Renal pelvis (tissue), 4 donors: ENCODE results near the gene MRPL50. TPM values are rescaled to one million over a fixed set of nuclear protein-coding genes. Genes with fewer than 3 reads are reported as not detected.
"Not testable (repeated sequence)": the region's sequence is repeated elsewhere in the genome, so short reads cannot be mapped to it uniquely, and the experiment has no call there.

ENCODE experiments used
- DNase-seq: peaks from one replicate; pipeline ENCODE4 v3.0.0-alpha.2; 2013
- polyA plus RNA-seq, 3 donors: library from polyadenylated mRNA; unstranded; fragments of 120-200 nt; gene quantifications; one replicate each; pipeline ENCODE4 v1.2.1, GENCODE V29; 2013; ENCODE audit not compliant: insufficient read length in 3 of 3

Gene MRPL50
- polyA plus RNA-seq, 3 donors: 21.7 to 24.4 (median 23.7) TPM

GRCh38 chr9:101427358-101427757 lies 28.9 kb upstream of the MRPL50 start:
- no peak for DNase-seq

GRCh38 chr9:101421653-101422065 lies 23.2 kb upstream of the MRPL50 start:
- DNase-seq: no peak

GRCh38 chr9:101419863-101420262 lies 21.4 kb upstream of the MRPL50 start:
- no peak for DNase-seq

GRCh38 chr9:101418518-101419430 lies 20.4 kb upstream of the MRPL50 start:
- DNase-seq: no peak

- no peak for DNase-seq
These were observed 19.6 kb upstream of the MRPL50 start for GRCh38 chr9:101417977-101418376.

GRCh38 chr9:101417389-101417788 lies 19.0 kb upstream of the MRPL50 start:
- DNase-seq: no peak

GRCh38 chr9:101415578-101415977 lies 17.2 kb upstream of the MRPL50 start:
- DNase-seq: no peak

GRCh38 chr9:101414839-101415238 lies 16.4 kb upstream of the MRPL50 start:
- no peak for DNase-seq

GRCh38 chr9:101409079-101409477 lies 10.7 kb upstream of the MRPL50 start:
- no peak for DNase-seq

GRCh38 chr9:101408374-101409078 lies 10.1 kb upstream of the MRPL50 start:
- DNase-seq: no peak

GRCh38 chr9:101403516-101404285 lies 5.3 kb upstream of the MRPL50 start:
- DNase-seq: no peak

GRCh38 chr9:101400120-101400519 lies 1.7 kb upstream of the MRPL50 start:
- DNase-seq: no peak

- no peak for DNase-seq
These were observed 1.2 kb upstream of the MRPL50 start for GRCh38 chr9:101399643-101399970.

GRCh38 chr9:101398930-101399642 lies 668 bp upstream of the MRPL50 start:
- DNase-seq: no peak

GRCh38 chr9:101397746-101398067 lies 711 bp downstream of the MRPL50 start:
- peak; percentile 15 for DNase-seq

GRCh38 chr9:101394687-101395086 lies 3.7 kb downstream of the MRPL50 start:
- no peak for DNase-seq

GRCh38 chr9:101393135-101393534 lies 5.3 kb downstream of the MRPL50 start:
- no peak for DNase-seq

- DNase-seq: no peak
These were observed 9.9 kb downstream of the MRPL50 start for GRCh38 chr9:101388507-101388993.

GRCh38 chr9:101387871-101388506 lies 10.4 kb downstream of the MRPL50 start:
- DNase-seq: no peak

- not testable (repeated sequence) for DNase-seq
These were observed 13.4 kb downstream of the MRPL50 start, which contains the start of gene BAAT for GRCh38 chr9:101384873-101385536. Gene BAAT (minus strand): TSS chr9:101385006. CDS start chr9:101371404, 13,602 bp downstream.

- DNase-seq: no peak
These were observed 15.1 kb downstream of the MRPL50 start for GRCh38 chr9:101383361-101383760.
